SK-N-MC (cell line): ENCODE results near the gene ZBTB21.

Experiments
- DNase-seq: peaks from one replicate; pipeline ENCODE4 v3.0.0-alpha.2; 2011; ENCODE audit warnings: low read depth, low spot score
- H3K27ac ChIP-seq: fragments of 200-600 bp; sonication (generic); 2 replicates; pipeline ENCODE4 v1.5.1; 2016; ENCODE audit warnings: mixed run types
- H3K36me3 ChIP-seq: fragments of 200-600 bp; sonication (generic); 2 replicates; pipeline ENCODE4 v1.6.1; 2017; ENCODE audit warnings: antibody characterized with exemption, low read length, mixed read lengths; ENCODE audit not compliant: insufficient read depth
- H3K4me3 ChIP-seq: fragments of 200-600 bp; sonication (generic); 2 replicates; pipeline ENCODE4 v1.5.1; 2016
- H3K9ac ChIP-seq: fragments of 200-600 bp; sonication (generic); 2 replicates; pipeline ENCODE4 v1.8.0; 2017; ENCODE audit warnings: mixed run types, mixed read lengths; ENCODE audit not compliant: insufficient read length
- H3K9me3 ChIP-seq: fragments of 200-600 bp; sonication (generic); 2 replicates; pipeline ENCODE4 v1.6.1; 2017; ENCODE audit warnings: low read depth, mild to moderate bottlenecking, antibody characterized with exemption, low read length, moderate library complexity, mixed read lengths
- EZH2 ChIP-seq: fragments of 200-600 bp; sonication (generic); IDR thresholded peaks from one replicate; pipeline ENCODE4 v1.6.1; 2017; ENCODE audit warnings: antibody characterized with exemption
- FOXP2 ChIP-seq: optimal IDR thresholded peaks from 2 replicates; pipeline ENCODE3; 2011; ENCODE audit warnings: mild to moderate bottlenecking, moderate library complexity; ENCODE audit not compliant: insufficient read depth; ENCODE audit errors: extremely low read length, control extremely low read depth
- POLR2AphosphoS5 ChIP-seq: IDR thresholded peaks from 2 replicates; pipeline ENCODE4 v1.6.1; 2012; ENCODE audit warnings: mild to moderate bottlenecking, low read depth, low read length, borderline replicate concordance

Gene ZBTB21

DNA sequence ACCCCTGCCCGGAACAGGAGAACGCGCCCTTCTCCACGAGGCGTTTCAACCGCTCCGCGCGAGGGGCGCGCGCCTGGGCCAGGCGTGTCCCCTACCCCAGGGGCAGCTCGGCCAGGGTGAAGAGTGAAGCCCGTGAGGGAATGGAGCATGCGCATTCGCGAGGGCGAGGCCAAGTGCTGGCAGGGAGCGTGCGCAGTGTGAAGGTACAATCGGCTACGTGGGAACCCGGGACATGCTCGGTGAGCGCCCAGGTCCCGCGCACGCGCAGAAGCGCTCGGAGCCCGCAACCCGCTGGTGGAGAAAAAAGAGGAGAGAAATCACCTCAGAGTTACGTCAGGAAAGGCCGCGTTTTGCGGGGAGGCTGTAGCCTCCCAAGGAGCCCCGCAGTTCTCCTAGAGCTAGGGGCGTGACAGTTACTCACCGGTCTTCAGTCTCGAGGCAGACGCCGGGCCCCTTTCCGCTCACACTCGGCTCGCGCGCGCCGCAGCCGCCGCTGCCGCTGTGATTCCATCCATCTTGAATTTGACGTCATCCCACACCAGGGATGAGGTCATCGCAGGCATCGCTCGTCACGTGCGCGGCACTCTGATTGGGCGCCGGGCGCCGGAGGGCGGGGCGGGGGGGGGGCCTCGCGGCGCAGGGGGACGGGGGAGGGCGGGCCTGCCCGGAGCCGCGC is at the start of gene ZBTB21:
TSS of gene ZBTB21 (minus strand) at position 530 of the 676 bp plus-strand sequence. CDS start 16,265 bp downstream, outside the sequence.
- H3K9me3 ChIP-seq = no peaks in the 10 kb centered on the region

DNA sequence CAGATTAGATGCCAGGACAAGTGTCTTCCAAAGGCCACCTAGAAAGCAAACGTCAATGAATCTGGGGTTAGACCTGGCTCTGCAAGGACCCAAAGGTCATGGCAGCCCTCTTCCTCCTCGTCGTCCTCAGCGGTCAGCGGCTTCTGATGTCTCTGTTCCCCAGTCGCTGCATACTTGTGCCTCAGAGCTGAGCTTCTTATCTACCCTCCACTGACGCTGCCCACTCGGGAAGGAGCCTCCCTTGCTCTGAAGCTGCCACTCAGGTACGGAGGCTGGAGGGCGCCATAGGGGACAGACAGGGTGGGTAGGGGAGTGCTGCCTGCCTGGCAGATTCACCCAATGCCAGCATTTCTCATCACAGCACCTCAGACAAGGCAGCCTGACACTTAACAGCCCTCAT is 49.6 kb upstream of the ZBTB21 start:
- Histone ChIP-seq H3K4me3 (no peak overlapping the region), H3K9me3 (no peaks in the 10 kb centered on the region), H3K9ac (no peak overlapping the region), H3K27ac (no peak overlapping the region), H3K36me3 (no peaks in the 10 kb centered on the region)
- TF ChIP-seq EZH2 (no peak), POLR2AphosphoS5 (no peak), FOXP2 (no peak)
- DNase-seq = no peak

More for the DNA sequence above, at the start of gene ZBTB21:
- DNase-seq = peak; percentile 89
- peak within 1 kb of the TSS; percentile 95 for H3K9ac ChIP-seq
- H3K36me3 ChIP-seq = peaks cover 22% of the 10 kb centered on the region
- peak within 1 kb of the TSS; percentile 89 for H3K4me3 ChIP-seq
- TF ChIP-seq EZH2 (no peak), POLR2AphosphoS5 (peak; percentile 91)
- peak within 1 kb of the TSS; percentile 95 for H3K27ac ChIP-seq

DNA sequence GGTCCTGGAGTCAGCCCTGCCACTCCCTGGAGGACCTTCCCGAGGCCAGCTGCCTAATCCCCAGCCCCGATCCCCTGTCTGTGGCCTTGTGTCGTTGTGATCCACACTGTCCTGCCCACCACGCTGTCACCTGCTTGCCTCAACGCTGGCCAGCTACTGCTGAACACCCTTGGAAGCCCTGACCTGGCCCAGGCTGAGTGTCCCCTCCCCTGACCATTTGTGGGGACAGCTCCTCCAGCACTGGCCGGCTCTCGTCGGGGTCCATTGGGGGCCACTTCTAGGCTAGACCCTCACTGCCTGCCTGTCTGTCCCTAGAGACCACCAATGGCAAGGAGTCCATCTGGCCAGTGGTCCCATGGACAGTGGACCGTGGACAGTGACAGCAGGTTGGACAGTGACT is 49.0 kb upstream of the ZBTB21 start:
- Histone ChIP-seq H3K9me3 (no peaks in the 10 kb centered on the region), H3K4me3 (no peak overlapping the region), H3K36me3 (no peaks in the 10 kb centered on the region), H3K27ac (no peak overlapping the region), H3K9ac (no peak overlapping the region)
- TF ChIP-seq EZH2 (no peak), POLR2AphosphoS5 (no peak), FOXP2 (no peak)
- no peak for DNase-seq

DNA sequence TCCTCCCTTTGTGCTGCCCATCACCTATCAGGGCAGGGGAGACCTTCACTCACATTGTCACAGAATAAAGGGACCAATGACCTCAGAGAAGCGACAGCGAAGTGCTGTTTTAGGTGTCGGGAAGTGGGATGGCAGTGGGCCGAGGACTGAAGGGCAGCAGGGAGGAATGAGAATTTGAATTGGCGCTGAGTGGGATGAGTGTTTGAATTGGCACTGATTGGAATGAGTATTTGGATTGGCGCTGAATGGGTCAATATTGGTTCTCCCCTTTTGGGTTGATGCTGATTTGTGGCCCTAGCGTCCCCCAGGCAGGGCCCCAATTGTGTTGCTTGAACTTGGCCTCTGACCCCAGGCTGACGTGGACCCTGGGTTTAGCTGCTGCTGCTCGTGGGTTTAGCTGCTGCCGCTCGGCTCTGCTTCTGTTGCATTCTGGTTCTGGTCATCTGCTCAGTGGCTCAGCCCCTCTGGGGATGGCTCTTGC is 48.5 kb upstream of the ZBTB21 start:
- Histone ChIP-seq H3K36me3 (no peaks in the 10 kb centered on the region), H3K27ac (no peak overlapping the region), H3K9ac (no peak overlapping the region), H3K9me3 (no peaks in the 10 kb centered on the region), H3K4me3 (no peak overlapping the region)
- TF ChIP-seq FOXP2 (no peak), POLR2AphosphoS5 (no peak), EZH2 (no peak)
- DNase-seq = no peak

DNA sequence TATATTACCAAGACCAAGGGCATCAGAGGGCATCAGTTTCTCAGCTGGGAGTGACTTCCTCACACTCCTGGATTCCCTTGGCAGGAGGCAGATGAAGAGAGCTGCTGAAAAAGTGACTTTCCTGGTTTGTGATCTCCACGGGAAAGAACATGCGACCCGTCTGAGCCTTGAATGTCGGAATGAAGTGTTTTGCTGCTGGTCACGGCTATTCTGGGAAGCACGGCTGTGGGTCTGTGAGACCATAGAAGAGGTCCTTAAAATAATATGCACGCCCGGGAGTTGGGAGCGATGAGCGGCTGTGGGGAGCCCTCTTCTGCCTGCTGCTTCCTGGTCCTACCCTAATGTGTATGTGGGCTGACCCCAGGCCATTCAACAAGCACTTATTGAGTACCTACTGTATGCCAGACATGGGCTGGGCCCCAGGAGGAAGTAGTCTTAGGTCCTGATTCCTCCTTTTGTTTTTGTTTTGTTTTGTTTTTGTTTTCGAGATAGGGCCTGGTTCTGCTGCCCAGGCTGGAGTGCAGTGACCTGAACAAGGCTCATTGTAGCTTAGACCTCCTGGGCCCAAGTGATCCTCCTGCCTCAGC is 47.8 kb upstream of the ZBTB21 start:
- DNase-seq = no peak

DNA sequence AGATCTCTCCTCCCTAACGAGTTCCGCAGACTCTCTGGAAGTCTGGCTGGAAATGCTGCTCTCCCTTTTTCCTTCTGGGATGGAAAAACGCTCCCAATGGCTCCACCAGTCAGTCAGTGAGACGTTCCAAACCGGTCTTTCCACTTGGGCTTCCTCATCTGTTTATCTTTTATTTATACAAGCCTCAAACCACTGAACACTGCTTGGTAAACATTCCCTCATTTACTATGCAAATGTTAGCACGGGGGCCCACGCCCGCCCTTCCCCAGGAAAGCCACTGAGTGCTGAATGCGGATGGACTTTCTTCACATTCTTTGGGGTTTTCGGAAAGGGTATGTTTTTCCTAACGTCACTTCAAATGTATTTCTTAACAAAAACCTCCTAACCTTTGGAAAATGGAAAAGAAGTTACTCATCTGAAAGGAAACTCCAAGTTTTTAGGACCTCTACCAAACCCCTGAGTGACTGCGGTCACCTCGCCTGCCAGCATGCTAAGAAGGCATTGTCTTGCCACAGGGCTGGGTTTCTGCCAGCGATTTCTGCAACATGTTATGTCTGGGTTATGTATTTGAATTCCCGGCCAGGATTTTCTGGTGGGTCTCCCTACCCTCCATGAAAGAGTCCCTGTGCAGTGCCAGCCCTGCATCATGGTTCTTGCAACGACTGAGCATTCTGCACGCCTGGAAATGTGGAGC is 47.0 kb upstream of the ZBTB21 start:
- no peaks in the 10 kb centered on the region for H3K9me3 ChIP-seq
- no peak overlapping the region for H3K4me3 ChIP-seq
- TF ChIP-seq POLR2AphosphoS5 (no peak), EZH2 (no peak), FOXP2 (no peak)
- DNase-seq = no peak
- no peaks in the 10 kb centered on the region for H3K36me3 ChIP-seq
- no peak overlapping the region for H3K27ac ChIP-seq
- H3K9ac ChIP-seq = no peak overlapping the region

More for the DNA sequence above, 47.8 kb upstream of the ZBTB21 start:
- Histone ChIP-seq H3K4me3 (no peak overlapping the region), H3K36me3 (no peaks in the 10 kb centered on the region), H3K27ac (no peak overlapping the region), H3K9ac (no peak overlapping the region), H3K9me3 (no peaks in the 10 kb centered on the region)
- TF ChIP-seq FOXP2 = no peak
- no peak for TF ChIP-seq POLR2AphosphoS5
- no peak for TF ChIP-seq EZH2

DNA sequence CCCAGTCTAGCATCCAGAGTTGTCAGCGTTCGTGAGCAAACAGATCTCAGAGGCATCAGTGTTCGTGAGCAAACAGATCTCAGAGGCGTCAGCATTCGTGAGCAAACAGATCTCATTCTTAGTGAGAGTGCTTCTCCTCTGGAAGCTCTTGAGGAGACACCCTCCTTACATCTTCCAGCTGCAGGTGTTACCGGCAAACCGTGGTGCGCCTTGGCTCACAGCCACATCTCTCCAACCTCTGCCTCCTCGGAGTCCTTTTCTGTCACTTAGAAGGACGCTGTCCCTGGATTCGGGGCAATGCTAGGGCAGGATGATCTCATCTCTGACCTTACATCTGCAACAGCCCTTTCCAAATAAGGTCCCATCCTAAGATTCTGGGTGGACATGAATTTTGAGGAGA is 46.3 kb upstream of the ZBTB21 start:
- H3K9me3 ChIP-seq = no peaks in the 10 kb centered on the region
- no peak overlapping the region for H3K4me3 ChIP-seq
- TF ChIP-seq EZH2 = no peak
- no peak for TF ChIP-seq POLR2AphosphoS5
- TF ChIP-seq FOXP2 = no peak
- H3K36me3 ChIP-seq = no peaks in the 10 kb centered on the region
- no peak overlapping the region for H3K27ac ChIP-seq
- DNase-seq = no peak
- H3K9ac ChIP-seq = no peak overlapping the region

DNA sequence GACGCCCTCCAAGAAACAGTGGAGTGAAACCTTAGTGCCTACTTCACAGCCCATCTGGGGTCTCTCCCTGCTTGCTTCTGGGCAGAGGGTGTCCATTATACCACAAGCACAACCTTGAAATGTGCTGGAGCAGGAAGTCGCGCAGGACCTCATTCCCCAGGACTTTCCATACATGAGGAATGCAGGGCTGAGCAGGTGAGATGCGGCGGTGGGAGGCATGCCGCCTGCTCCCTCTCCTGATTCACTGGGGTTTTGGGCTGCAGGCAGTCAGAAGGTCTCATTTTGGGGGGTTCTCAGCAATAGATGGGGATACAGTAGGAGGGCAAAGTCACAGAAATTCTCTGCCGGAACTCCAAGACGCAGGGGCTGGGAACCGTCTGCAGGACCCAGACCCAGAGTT is 45.3 kb upstream of the ZBTB21 start:
- no peak for TF ChIP-seq EZH2
- TF ChIP-seq FOXP2 = no peak
- TF ChIP-seq POLR2AphosphoS5 = no peak
- Histone ChIP-seq H3K9ac (no peak overlapping the region), H3K9me3 (no peaks in the 10 kb centered on the region), H3K4me3 (no peak overlapping the region), H3K36me3 (no peaks in the 10 kb centered on the region), H3K27ac (no peak overlapping the region)
- no peak for DNase-seq

DNA sequence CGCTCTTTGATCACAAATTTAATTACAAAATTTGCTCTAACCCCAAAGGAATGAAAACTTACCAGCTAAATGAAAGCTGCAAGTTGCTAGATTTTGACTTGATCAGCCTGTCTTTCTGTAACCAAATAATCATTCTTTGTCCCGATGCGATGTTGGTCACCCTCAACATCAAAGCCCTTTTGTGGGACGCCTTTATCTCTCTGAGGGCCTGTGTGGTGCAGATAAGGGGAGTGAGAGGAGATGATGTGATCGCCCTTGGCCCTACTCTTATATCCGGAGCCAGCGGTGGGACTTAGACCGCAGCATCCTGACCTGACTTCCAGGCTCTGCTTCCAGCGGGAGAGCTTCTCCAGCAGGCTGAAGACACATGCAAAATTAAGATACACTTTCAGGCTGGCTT is 41.6 kb upstream of the ZBTB21 start:
- H3K36me3 ChIP-seq = no peaks in the 10 kb centered on the region
- DNase-seq = no peak
- H3K9ac ChIP-seq = no peak overlapping the region
- no peak overlapping the region for H3K27ac ChIP-seq
- no peak overlapping the region for H3K4me3 ChIP-seq
- no peaks in the 10 kb centered on the region for H3K9me3 ChIP-seq
- TF ChIP-seq FOXP2 = no peak
- no peak for TF ChIP-seq POLR2AphosphoS5
- TF ChIP-seq EZH2 = no peak
